ENCODE results near the gene UGT1A6.
"Not testable (repeated sequence)": the region's sequence is repeated elsewhere in the genome, so short reads cannot be mapped to it uniquely, and the experiment has no call there.

The UGT1A6 gene

GRCh38 chr2:233714121-233714520, 21.4 kb downstream of the UGT1A6 start:
- H3K4me3 ChIP-seq (ENCODE audit: low read depth, low read length): no peak overlapping the region

GRCh38 chr2:233718552-233718951, 25.9 kb downstream of the UGT1A6 start, which contains the start of gene UGT1A4:
Gene UGT1A4, plus strand, starts transcription at chr2:233718736. Its CDS starts 85 bp downstream, at chr2:233718821.
- H3K4me3 ChIP-seq (ENCODE audit: low read depth, low read length): no peak within 1 kb of the TSS

- H3K4me3 ChIP-seq (ENCODE audit: low read depth, low read length): no peak within 1 kb of the TSS
Measured at GRCh38 chr2:233728723-233729301, 36.1 kb downstream of the UGT1A6 start, which contains the start of gene UGT1A3. Gene UGT1A3, plus strand, starts transcription at chr2:233729042. Its CDS starts 85 bp downstream, at chr2:233729127.

GRCh38 chr2:233736868-233737653, 44.4 kb downstream of the UGT1A6 start:
- not testable (repeated sequence) for H3K4me3 ChIP-seq (ENCODE audit: low read depth, low read length)

- no peak overlapping the region for H3K4me3 ChIP-seq (ENCODE audit: low read depth, low read length)
Measured at GRCh38 chr2:233740870-233741269, 48.2 kb downstream of the UGT1A6 start.

GRCh38 chr2:233743464-233744259, 51.0 kb downstream of the UGT1A6 start:
- no peak overlapping the region for H3K4me3 ChIP-seq (ENCODE audit: low read depth, low read length)

- no peak overlapping the region for H3K4me3 ChIP-seq (ENCODE audit: low read depth, low read length)
Measured at GRCh38 chr2:233745073-233745755, 52.5 kb downstream of the UGT1A6 start.

GRCh38 chr2:233745838-233746237, 53.1 kb downstream of the UGT1A6 start:
- not testable (repeated sequence) for H3K4me3 ChIP-seq (ENCODE audit: low read depth, low read length)

GRCh38 chr2:233746475-233747282, 54.0 kb downstream of the UGT1A6 start:
- no peak overlapping the region for H3K4me3 ChIP-seq (ENCODE audit: low read depth, low read length)

GRCh38 chr2:233747283-233747544, 54.5 kb downstream of the UGT1A6 start:
- no peak overlapping the region for H3K4me3 ChIP-seq (ENCODE audit: low read depth, low read length)

GRCh38 chr2:233750689-233751088, 58.0 kb downstream of the UGT1A6 start:
- H3K4me3 ChIP-seq (ENCODE audit: low read depth, low read length): not testable (repeated sequence)

- not testable (repeated sequence) for H3K4me3 ChIP-seq (ENCODE audit: low read depth, low read length)
Measured at GRCh38 chr2:233751212-233752009, 58.7 kb downstream of the UGT1A6 start.

GRCh38 chr2:233754872-233755611, 62.4 kb downstream of the UGT1A6 start:
- no peak overlapping the region for H3K4me3 ChIP-seq (ENCODE audit: low read depth, low read length)

- no peak overlapping the region for H3K4me3 ChIP-seq (ENCODE audit: low read depth, low read length)
Measured at GRCh38 chr2:233756429-233757081, 63.9 kb downstream of the UGT1A6 start.

GRCh38 chr2:233758141-233758540, 65.5 kb downstream of the UGT1A6 start:
- H3K4me3 ChIP-seq (ENCODE audit: low read depth, low read length): no peak overlapping the region

GRCh38 chr2:233758849-233759248, 66.2 kb downstream of the UGT1A6 start:
- H3K4me3 ChIP-seq (ENCODE audit: low read depth, low read length): no peak overlapping the region

GRCh38 chr2:233760043-233760442, 67.4 kb downstream of the UGT1A6 start, which contains the start of gene UGT1A1:
Gene UGT1A1, plus strand, starts transcription at chr2:233760270. Its CDS starts 18 bp downstream, at chr2:233760288.
- H3K4me3 ChIP-seq (ENCODE audit: low read depth, low read length): no peak within 1 kb of the TSS

- H3K4me3 ChIP-seq (ENCODE audit: low read depth, low read length): no peak overlapping the region
Measured at GRCh38 chr2:233761040-233761769, 68.5 kb downstream of the UGT1A6 start.
